Gastroesophageal sphincter (tissue), 3 donors: Measurements from ENCODE around the gene KIF3C.

ENCODE experiments used
- EP300 ChIP-seq: sonication (generic); formaldehyde crosslinking; IDR thresholded peaks from one replicate; pipeline ENCODE4 v1.6.1; 2017; ENCODE audit warnings: antibody characterized with exemption, mild to moderate bottlenecking
- POLR2A ChIP-seq, 2 donors: fragments of 450-650 bp; IDR thresholded peaks; one replicate each; pipeline ENCODE4 v1.6.1; 2017; ENCODE audit warnings: antibody characterized with exemption in 2 of 2, mild to moderate bottlenecking in 2 of 2, moderate library complexity in 1 of 2
- POLR2AphosphoS5 ChIP-seq: sonication (generic); formaldehyde crosslinking; IDR thresholded peaks from one replicate; pipeline ENCODE4 v1.6.1; 2017; ENCODE audit warnings: antibody characterized with exemption
- TF ChIP-seq, protein P1 (sequence below), 4 experiments: fragments of 200-600 bp in 2 of 4; fragments of 450-650 bp in 2 of 4; sonication (generic) in 1 of 4; IDR thresholded peaks; one replicate each; pipeline ENCODE4 v1.5.1; 2017 to 2019; ENCODE audit warnings: antibody characterized with exemption in 4 of 4, mild to moderate bottlenecking in 2 of 4, moderate library complexity in 2 of 4

DNA sequence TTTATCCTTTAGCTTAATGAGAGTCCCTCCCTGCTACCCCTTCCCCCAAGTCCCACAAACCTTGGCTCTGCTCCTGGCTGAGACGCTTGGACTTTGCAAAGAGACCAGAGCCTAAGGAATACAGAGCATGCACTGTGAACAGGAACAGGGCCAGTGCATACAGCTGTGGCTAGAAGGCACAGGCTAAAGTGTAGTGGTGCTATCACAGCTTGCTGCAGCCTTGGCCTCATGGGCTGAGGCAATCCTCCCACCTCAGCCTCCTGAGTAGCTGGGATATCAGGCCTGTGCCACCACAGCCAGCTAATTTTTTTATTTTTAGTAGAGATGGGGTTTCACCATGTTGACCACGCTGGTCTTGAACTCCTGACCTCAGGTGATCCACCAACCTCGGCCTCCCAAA is 64.5 kb downstream of the KIF3C start:
- TF ChIP-seq, protein P1, sequence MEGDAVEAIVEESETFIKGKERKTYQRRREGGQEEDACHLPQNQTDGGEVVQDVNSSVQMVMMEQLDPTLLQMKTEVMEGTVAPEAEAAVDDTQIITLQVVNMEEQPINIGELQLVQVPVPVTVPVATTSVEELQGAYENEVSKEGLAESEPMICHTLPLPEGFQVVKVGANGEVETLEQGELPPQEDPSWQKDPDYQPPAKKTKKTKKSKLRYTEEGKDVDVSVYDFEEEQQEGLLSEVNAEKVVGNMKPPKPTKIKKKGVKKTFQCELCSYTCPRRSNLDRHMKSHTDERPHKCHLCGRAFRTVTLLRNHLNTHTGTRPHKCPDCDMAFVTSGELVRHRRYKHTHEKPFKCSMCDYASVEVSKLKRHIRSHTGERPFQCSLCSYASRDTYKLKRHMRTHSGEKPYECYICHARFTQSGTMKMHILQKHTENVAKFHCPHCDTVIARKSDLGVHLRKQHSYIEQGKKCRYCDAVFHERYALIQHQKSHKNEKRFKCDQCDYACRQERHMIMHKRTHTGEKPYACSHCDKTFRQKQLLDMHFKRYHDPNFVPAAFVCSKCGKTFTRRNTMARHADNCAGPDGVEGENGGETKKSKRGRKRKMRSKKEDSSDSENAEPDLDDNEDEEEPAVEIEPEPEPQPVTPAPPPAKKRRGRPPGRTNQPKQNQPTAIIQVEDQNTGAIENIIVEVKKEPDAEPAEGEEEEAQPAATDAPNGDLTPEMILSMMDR (IDR thresholded peaks at IDR 0.05) = no peak
- TF ChIP-seq POLR2AphosphoS5 (no peak), POLR2A (IDR thresholded peaks at IDR 0.05) (no peak), EP300 (no peak)
